Measurements from ENCODE around the gene PRKCB.

Gene PRKCB

GRCh38 chr16:24188021-24188542, 352.3 kb downstream of the PRKCB start:
- CTCF ChIA-PET: interaction anchor here (0.7 kb wide), 1 partner anchor 46 kb away, joined by 3 read pairs; no protein-coding TSS in a partner anchor
- Histone ChIP-seq H3K4me3 (ENCODE audit: low read depth, low read length) (no peak overlapping the region), H3K27ac (ENCODE audit: extremely low read depth, low read depth, low read length) (no peak overlapping the region), H3K4me1 (ENCODE audit: control insufficient read depth, insufficient read depth, low read length) (no peaks in the 10 kb centered on the region), H3K36me3 (ENCODE audit: control insufficient read depth in 2 of 2, insufficient read depth in 1 of 2, low read length in 2 of 2) (no peaks in the 10 kb centered on the region), H3K9me3 (ENCODE audit: control insufficient read depth, insufficient read depth, low read depth, low read length) (no peaks in the 10 kb centered on the region)
- POLR2A ChIA-PET: no interaction called here
- TF ChIP-seq ZNF266 (tag by site-specific recombination; IDR thresholded peaks at IDR 0.05; ENCODE audit: low read depth): no peak
- no peak for TF ChIP-seq ZNF354C (tag by site-specific recombination; IDR thresholded peaks at IDR 0.05; ENCODE audit: borderline replicate concordance, low read depth)
- TF ChIP-seq ZNF341 (tag by site-specific recombination; IDR thresholded peaks at IDR 0.05; ENCODE audit: low read depth): peak; percentile 30; the same call in 1 of the 2 replicates

- no peak overlapping the region for H3K27ac ChIP-seq (ENCODE audit: extremely low read depth, low read depth, low read length)
- no peaks in the 10 kb centered on the region for H3K4me1 ChIP-seq (ENCODE audit: control insufficient read depth, insufficient read depth, low read length)
- no peaks in the 10 kb centered on the region for H3K36me3 ChIP-seq (ENCODE audit: control insufficient read depth in 2 of 2, insufficient read depth in 1 of 2, low read length in 2 of 2)
- ChIA-PET CTCF (no interaction called here), POLR2A (no interaction called here)
- no peak overlapping the region for H3K4me3 ChIP-seq (ENCODE audit: low read depth, low read length)
- TF ChIP-seq OVOL3 (tag by site-specific recombination; IDR thresholded peaks at IDR 0.05) (no peak), SCRT2 (tag by site-specific recombination; IDR thresholded peaks at IDR 0.05) (no peak), ZNF549 (tag by site-specific recombination; IDR thresholded peaks at IDR 0.05) (no peak), ZNF391 (tag by site-specific recombination; IDR thresholded peaks at IDR 0.05; ENCODE audit: borderline replicate concordance, low read depth) (no peak)
- H3K9me3 ChIP-seq (ENCODE audit: control insufficient read depth, insufficient read depth, low read depth, low read length): no peaks in the 10 kb centered on the region
Observed at GRCh38 chr16:24188751-24189318, 353.1 kb downstream of the PRKCB start.

GRCh38 chr16:24189941-24190340, 354.2 kb downstream of the PRKCB start:
- TF ChIP-seq ZNF423 (tag by site-specific recombination; IDR thresholded peaks at IDR 0.05) (no peak), ZNF19 (tag by site-specific recombination; IDR thresholded peaks at IDR 0.05; ENCODE audit: low read depth) (no peak), ZNF530 (tag by site-specific recombination; IDR thresholded peaks at IDR 0.05; ENCODE audit: low read depth) (no peak), ZNF398 (tag by site-specific recombination; IDR thresholded peaks at IDR 0.05) (no peak), RBAK (tag by site-specific recombination; IDR thresholded peaks at IDR 0.05) (no peak), ZNF335 (tag by site-specific recombination; conservative IDR thresholded peaks at IDR 0.05) (no peak), ZIC2 (tag by site-specific recombination; IDR thresholded peaks at IDR 0.05) (no peak), ZNF626 (tag by site-specific recombination; IDR thresholded peaks at IDR 0.05) (no peak), ZNF555 (tag by site-specific recombination; conservative IDR thresholded peaks at IDR 0.05) (no peak), ZNF394 (tag by site-specific recombination; IDR thresholded peaks at IDR 0.05; ENCODE audit: borderline replicate concordance) (no peak), ZNF341 (tag by site-specific recombination; IDR thresholded peaks at IDR 0.05; ENCODE audit: low read depth) (no peak)
- TF ChIP-seq, protein P1, sequence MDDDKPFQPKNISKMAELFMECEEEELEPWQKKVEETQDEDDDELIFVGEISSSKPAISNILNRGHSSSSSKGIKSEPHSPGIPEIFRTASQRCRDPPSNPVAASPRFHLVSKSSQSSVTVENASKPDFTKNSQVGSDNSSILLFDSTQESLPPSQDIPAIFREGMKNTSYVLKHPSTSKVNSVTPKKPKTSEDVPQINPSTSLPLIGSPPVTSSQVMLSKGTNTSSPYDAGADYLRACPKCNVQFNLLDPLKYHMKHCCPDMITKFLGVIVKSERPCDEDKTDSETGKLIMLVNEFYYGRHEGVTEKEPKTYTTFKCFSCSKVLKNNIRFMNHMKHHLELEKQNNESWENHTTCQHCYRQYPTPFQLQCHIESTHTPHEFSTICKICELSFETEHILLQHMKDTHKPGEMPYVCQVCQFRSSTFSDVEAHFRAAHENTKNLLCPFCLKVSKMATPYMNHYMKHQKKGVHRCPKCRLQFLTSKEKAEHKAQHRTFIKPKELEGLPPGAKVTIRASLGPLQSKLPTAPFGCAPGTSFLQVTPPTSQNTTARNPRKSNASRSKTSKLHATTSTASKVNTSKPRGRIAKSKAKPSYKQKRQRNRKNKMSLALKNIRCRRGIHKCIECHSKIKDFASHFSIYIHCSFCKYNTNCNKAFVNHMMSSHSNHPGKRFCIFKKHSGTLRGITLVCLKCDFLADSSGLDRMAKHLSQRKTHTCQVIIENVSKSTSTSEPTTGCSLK (tag by site-specific recombination; IDR thresholded peaks at IDR 0.05): no peak
- Histone ChIP-seq H3K4me3 (ENCODE audit: low read depth, low read length) (no peak overlapping the region), H3K27ac (ENCODE audit: extremely low read depth, low read depth, low read length) (no peak overlapping the region), H3K9me3 (ENCODE audit: control insufficient read depth, insufficient read depth, low read depth, low read length) (no peaks in the 10 kb centered on the region), H3K36me3 (ENCODE audit: control insufficient read depth in 2 of 2, insufficient read depth in 1 of 2, low read length in 2 of 2) (no peaks in the 10 kb centered on the region), H3K4me1 (ENCODE audit: control insufficient read depth, insufficient read depth, low read length) (no peaks in the 10 kb centered on the region)
- POLR2A ChIA-PET: no interaction called here
- CTCF ChIA-PET: no interaction called here

Data from HEK293 (cell line).